Kidney capillary endothelial cell (primary cell): ENCODE measurements around the gene SLC16A10.
"Not testable (repeated sequence)": the region's sequence is repeated elsewhere in the genome, so short reads cannot be mapped to it uniquely, and the experiment has no call there.

Source experiments
- DNase-seq: peaks from one replicate; pipeline ENCODE4 v3.0.0-alpha.2; 2018; ENCODE audit warnings: low spot score

The SLC16A10 gene

DNA sequence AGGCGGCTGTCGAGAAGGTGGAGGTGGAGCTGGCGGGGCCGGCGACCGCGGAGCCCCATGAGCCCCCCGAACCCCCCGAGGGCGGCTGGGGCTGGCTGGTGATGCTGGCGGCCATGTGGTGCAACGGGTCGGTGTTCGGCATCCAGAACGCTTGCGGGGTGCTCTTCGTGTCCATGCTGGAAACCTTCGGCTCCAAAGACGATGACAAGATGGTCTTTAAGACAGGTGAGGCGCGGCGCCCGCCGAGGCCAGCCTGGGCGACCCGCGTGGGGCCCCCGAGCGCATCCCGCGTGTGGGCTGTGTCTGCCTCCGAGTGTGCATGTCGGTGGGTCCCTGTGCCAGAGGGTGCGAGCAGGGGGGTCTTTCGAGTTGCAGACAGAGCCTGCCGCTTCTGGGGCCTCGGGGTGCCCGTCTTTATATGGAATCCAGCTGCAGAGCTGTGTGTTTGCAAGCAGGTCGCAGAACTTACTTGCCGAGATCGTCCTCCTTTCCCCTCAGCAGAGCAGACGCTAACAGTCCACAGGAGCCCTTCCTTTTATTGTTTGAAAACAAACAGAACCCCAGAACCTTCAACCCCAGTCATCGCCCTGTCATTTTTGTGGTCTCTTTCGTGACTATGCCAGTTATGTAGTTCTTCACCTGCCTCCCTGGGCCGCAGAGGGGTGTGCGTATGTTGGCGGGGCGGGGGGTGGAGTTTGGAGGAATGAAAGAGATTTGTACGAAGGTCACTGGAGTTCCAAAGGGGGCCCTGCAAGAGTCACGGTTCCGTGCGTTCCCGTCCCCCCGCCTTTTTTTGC is 766 bp downstream of the SLC16A10 start:
- no peak for DNase-seq

DNA sequence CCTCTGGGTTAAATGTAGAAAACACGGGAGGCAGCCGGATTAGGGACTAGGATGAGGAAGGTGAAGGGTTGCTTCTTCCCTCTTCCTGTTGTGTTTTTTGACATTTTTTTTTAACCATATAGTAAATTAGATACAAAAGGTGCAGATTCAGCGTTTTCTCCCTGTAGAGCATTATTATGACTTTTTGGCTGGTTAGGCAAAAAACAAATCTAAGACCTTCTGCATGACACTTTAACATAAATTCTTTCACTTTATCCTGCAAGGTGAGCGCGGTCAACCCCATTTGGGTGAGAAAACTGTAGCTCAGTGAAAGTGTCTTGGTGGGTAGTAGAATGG is 1.3 kb downstream of the SLC16A10 start:
- DNase-seq = no peak

DNA sequence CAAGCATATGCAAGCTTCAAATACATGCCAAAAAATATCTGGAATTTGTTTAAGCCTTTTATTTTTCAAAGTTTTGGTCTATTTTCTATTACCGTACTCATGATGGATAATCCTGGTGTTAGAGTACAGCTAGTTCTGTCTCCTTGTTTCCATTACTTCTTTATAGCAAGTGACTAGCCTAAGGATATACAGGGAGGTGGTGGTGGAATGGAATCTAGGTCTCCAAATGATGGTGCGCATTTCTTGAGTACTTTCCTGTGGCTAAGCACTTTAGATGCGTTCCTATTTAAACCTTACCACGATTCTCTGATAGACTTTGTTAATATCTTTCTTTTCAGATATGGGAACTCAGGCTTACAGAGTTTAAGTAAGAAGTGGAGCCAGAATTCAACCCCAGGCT is 3.5 kb downstream of the SLC16A10 start:
- DNase-seq = no peak

DNA sequence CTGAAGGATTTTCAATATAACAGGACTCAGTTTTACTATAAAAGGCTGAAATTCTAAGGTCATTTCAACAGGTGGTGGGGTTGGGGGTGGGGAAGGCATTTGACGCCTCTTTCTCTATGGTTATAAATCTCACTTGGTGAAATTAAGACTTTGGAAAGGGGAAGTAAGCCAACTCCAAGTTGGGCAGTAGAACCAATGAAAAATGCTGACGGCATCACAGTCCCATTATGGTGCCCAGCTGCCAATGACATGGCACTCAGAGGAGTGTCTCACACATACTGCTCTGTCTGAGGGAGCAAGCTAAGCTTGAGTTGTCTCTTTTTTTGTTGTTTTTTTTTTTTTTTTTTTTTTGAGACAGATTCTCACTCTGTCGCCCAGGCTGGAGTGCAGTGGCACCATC is 4.7 kb downstream of the SLC16A10 start:
- no peak for DNase-seq

DNA sequence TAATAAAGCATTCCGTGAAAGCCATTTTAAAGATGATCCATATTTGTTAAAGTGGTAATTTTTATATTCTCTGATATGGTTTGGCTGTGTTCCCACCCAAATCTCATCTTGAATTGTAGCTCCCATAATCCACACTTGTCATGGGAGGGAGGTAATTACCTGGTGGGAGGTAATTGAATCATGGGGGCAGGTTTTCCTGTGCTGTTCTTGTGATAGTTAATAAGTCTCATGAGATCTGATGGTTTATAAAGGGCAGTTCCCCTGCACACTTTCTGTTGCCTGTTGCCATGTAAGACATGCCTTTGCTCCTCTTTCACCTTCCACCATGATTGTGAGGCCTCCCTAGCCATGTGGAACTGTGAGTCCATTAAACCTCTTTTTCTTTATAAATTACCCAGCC is 8.2 kb downstream of the SLC16A10 start:
- not testable (repeated sequence) for DNase-seq

DNA sequence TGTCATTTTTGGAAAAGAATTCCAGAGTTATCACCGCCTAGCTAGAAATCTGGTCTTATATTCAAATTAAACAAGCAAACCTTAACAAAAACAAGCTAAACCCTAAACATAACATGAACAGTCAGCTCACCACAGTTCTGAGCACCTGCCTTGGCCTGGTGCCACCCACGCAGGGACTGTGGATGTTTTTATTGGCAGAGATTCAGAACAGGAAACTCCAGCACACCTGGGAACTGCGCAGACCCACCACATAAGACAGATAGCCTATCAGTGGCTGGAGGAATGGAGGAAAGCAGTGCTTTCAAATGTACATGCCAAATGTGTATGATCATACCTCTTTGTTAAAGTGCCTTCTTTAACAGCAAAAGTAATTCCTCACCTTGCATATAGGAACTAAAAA is 8.9 kb downstream of the SLC16A10 start:
- DNase-seq = no peak

DNA sequence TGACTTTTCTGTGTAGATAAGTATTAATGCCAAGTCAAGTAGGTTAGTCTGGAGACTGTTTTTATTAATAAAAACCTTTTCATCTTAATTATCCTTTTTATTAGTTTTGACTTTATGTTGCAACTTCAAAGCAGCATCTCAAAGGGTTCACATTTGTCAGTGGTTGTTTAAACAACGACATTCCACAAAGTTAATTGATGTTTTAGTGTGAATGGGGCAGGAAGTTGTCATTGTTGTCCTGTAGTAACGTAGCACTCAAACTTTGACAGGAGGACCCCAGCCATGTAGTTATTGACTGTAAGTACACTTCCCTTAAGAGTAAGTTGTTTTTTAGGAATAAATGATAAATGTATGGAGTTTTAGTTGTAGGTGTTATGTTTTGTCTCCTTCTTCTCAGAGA is 11.3 kb downstream of the SLC16A10 start:
- no peak for DNase-seq

DNA sequence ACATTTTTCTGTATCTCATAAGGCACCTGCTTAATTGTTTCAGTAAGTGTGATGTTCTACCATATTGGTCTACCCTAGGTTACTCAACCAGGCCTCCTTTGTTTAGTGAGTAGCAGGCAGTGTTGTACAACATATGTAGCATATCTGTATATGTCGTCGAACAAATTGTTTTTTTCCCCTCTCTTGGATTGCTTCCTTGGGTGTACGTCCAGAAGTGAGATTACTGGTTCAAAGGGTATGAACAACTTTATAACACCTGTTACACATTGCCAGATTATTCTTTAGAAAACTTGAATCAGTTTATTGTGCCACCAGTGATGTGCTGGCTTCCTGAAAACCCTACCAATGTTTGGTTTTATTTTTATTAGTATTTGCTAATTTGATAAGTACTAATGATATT is 14.7 kb downstream of the SLC16A10 start:
- no peak for DNase-seq

DNA sequence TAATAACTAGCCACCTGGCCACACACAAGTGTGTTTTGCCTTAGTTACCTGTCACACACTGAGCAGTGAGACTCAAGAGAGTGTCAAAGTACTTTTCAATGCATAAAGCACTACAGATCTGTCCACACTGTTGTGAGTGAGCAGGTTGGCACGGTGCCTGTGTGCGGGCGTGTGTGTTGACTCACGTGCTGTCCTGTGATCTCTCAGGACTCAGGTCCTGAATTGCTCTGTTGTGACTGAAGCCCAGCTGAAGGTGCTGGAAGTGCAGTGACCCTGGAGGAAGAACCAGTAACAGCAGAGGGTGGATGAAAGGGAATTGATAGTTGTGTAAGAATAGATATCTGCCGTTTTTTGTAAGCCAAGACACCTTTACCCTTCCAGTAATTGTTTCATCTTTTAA is 18.3 kb downstream of the SLC16A10 start:
- no peak for DNase-seq

DNA sequence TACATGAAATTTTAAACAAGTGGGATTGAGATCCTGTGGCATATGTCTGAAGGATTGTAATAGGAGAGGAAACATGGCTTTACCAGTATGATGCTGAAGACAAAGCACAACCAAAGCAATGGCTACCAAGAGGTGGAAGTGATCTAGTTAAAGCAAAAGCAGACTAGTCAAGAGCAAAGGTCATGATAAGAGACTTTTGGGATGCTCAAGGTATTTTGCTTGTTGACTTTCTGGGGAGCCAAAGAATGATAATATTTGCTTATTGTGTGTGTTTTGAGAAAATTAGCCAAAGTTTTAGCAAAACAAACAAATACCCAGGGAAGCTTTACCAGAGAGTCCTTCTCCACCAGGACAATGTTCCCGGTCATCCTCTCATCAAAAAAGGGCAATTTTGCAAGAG is 20.3 kb downstream of the SLC16A10 start:
- no peak for DNase-seq

DNA sequence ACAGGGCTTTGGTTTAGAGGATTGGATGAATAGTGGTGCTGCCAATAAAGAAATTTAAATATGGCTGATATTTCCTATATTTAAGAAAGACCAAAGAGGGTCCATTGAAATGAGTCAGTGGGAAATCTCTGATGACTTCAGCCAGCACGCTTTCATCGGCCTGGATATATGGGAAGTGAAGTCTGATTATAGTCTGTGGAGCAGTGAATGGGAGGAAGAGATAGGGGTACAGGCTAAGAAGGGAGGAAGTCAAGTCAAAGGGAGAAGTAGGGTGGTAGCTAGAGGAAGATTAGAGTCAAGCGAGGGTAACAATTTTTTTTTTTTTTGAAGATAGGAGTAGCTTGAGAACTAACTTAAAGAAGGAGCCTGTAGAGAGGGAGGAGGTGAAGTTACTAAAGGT is 22.7 kb downstream of the SLC16A10 start:
- DNase-seq = no peak

DNA sequence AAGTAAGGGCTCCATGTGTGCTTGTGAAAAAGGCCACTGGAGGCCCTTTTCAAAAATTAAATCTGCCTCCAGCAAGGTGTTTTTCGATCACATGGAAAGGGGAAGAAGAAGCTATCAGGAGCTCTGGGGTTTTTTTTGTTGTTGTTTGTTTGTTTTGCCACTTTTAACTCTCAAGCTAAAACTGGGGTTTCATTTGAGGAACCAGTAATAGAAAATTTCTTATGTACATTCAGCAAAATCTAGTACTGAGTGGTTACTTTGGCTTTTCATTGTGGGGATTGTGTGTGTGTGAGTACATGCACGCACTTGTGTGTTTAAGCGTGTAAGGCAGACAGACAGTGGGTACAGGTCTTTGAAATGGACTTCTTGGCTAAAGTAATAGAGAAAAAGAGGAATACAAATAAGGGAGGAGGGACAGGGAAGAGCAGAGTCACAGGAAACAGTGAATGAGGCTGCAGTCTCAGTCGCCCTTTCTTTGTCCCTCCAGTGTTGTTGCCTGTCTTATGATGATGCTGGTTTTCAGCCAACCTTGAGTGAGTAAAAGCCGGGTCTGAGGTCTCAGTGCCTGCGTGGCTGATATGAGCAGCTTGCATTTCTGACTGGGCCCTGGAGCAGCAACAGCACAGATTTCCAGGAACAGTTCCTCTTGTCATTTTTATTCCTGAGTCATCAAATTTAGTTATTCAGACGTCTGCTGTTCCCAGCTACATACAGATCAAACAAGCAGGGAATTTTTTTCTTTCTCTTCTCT is 26.2 kb downstream of the SLC16A10 start:
- no peak for DNase-seq

DNA sequence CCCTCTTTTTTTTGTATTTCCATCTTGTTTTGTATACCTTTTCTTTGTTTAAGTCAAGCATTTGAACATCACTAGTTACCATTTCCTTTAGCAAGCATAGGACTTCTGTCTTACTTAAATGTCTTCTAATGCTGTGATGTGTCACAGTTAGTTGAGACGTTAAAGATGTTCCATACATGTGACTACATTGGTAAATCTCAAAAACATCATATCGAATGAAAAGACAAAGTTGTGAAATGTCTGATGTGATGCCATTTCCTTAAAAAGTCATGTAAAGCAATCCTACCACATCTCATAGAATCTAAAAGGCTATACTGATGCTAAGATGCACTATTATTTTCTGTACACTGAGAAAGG is 26.8 kb downstream of the SLC16A10 start:
- no peak for DNase-seq

DNA sequence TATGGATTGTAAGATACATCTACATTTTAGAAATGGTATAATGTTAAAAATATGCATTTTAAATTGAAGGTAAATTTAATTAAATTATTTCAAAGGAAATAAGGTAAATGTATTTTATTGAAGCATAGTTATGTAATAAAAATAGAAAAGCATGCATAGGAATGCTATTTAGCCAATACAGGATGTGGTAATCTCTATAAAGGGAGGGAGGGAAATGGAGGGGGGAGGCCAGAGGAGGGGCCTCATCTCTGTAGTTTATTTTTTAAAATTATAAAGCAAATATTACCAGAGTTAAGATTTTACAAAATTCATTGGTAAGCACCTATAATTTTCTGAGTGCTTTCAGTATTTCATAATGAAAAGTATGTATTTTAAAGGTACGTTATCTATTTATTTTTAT is 27.2 kb downstream of the SLC16A10 start:
- DNase-seq = no peak

DNA sequence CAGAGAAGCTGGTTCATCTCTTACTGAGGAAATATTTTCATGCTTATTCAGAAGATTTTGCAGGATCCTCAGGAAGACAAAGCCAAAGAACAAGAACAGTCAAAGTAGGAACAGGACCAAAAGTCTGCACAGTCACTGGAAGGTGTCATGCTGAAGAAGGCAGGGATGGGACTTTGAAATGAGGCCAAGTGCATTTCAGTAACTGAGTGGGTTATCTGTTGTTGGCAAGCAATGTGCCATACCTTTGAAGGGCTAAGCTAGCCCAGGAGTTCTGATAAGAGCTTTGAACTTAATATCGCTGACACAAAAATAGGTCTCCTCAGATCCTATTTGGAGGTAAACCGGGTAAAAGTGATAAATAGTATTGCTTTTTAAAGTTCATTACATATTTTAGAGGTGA is 31.5 kb downstream of the SLC16A10 start:
- DNase-seq = no peak

DNA sequence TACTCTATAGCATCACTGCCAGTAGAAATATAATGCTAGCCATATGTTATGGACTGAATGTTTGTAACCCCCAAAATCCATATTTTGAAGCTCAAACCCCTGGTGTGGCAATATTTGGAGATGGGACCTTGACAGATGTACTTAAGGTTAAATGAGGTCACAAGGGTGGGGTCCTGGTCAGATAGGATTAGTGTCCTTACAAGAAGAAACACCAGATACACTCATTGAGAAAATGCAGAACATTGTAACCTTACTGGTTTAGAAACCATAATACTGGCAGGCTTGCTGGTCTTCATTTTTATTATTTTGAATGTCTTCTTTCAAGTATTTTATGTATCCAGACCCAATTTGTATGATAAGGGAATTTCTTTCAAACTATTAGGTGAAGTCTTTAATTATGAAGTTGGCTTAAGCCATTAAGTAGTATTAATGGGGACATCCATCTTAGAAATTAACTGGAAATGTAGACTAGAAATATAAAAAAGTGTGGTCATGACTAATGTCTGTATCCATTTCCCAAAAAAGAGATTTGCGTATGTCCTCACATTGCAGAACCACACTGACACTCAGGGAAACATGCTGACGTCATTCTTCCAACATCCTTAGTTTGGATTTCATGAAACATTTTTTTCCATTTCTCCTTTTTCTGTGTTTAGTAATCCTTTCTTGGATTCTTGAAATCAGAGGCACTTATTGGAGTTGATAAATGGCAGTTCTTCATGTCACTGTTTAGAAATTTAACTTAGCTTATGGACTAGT is 32.4 kb downstream of the SLC16A10 start:
- no peak for DNase-seq

DNA sequence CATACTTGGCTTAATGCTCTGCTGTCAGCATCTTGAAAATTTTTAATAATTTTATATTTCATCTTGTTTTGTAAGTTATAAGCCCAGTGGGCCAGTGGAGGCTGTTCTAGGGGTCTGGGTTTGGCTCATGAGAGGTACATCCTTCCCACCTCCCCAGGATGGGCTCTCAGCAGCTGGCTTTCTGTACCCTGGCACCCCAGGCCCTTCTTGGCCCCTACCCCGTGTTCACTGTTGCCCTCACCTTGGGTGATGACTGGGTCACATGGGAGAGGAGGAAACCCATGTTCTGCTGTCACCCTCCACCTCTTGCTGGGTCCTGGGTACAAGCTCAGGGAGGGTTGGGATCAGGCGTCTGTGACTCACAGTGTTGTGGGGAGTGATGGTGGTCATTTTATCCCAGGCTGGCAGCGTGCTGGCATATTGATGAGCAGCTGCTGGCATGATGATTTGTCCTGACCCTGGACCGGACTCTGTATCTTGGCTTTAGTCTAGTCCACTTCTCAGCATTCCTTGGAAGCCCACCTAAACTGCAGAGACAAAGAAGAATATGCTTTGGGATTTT is 34.6 kb downstream of the SLC16A10 start:
- no peak for DNase-seq

DNA sequence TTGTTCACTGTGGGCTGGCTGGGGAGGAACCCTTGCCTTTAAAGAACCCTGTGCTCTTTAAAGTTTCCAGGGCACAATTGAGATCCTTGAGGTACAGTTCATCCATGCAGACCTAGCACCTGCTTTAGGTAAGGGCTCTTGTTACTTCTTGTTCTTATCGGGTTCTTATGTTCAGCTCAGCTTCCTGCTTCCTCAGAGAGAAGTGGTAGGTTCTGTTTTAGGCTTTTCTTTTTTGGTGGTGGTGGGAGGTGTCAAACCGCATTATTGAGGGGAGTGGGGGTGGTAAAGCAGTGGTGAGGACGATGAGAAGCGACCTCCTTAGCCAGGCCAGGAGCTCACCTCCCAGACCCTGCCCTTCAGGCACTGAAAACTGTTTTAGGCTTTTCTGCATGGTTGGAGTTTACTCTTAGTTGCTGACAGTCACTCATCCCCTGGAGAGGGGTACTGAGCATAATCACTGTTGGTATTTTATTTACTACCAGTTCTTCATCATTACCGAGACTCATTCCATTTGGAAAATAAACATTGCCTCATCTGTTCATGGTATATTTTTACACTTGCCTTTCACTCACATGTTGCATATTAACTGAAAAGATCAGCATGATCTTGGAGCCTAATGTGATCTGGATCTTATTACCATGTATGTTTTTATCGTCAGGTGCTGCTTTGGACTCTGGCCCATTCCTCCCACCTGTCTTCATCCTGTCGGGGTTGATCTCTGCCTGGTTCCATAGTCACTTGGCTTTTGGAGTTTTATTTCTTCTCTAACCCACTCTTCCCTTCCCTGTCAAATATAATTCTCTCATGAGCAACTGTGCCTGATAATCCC is 35.4 kb downstream of the SLC16A10 start:
- DNase-seq = no peak

DNA sequence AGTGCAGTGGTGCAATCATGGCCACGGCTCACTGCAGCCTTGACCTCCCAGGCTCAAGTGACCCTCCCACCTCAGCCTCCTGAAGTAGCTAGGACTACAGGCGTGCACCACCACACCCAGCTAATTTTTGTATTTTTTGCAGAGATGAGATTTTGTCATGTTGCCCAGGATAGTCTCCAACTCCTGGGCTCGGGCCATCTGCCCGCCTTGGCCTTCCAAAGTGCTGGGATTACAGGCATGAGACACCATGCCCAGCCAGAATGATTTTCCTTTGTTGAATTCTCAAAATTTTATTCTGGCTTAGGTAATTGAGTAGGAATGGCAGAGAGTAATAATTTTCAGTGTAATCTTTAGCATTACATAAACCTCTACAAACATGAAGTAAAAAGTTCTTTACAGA is 37.1 kb downstream of the SLC16A10 start:
- no peak for DNase-seq

DNA sequence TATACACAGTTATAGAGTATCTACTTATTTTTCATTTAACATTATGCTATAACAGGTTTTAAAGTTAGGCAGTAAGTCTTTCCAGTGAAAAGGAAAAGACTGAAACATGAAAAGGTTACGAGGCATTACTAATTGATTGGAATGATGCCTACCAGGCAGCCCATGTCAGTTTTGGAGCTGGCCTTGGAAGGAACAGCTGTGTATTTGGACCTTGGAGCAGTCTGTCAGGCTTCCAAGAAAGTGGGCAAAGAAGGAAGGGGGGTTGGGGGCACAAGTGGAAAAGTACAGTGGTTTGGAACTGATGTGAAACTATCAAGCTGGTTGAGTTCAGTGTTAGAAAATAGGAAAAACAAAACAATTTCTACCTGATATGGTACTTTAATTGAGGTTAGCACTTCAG is 41.7 kb downstream of the SLC16A10 start:
- no peak for DNase-seq

DNA sequence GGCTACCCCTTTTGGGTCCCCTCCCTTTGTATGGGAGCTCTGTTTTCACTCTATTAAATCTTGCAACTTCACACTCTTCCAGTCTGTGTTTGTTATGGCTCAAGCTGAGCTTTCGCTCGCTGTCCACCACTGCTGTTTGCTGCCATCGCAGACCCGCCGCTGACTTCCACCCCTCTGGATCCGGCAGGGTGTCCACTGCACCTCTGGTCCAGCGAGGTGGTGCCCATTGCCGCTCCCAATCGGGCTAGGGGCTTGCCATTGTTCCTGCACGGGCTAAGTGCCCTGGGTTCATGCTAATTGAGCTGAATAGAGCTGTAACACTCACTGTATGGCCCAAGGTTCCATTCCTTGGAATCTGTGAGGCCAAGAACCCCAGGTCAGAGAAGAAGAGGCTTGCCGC is 43.7 kb downstream of the SLC16A10 start:
- not testable (repeated sequence) for DNase-seq

DNA sequence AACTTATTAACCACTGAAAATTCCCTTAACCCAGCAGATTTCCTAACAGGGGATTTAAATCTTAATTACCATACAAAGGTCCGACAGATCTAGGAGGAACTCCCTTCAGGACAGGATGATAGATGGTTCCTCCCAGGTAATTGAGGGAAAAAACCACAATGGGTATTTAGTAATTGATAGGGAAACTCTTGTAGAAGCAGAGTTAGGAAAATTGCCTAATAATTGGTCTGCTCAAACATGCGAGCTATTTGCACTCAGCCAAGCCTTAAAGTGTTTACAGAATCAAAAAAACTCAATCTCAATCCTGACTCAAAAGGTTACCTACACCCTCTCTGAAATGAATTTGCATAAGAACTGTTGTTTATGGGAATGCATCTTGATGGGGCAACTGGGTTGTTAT is 45.4 kb downstream of the SLC16A10 start:
- not testable (repeated sequence) for DNase-seq
